ENCODE measurements around the gene SFT2D2. TPM values are rescaled to one million over a fixed set of nuclear protein-coding genes. Genes with fewer than 3 reads are reported as not detected.

The SFT2D2 gene
- total and polyA plus RNA-seq, 2 of the 8 experiments (the other 6 are each of a cell fraction or from before 2014, with no cell fraction given), result 9.0 to 29.0 TPM

DNA sequence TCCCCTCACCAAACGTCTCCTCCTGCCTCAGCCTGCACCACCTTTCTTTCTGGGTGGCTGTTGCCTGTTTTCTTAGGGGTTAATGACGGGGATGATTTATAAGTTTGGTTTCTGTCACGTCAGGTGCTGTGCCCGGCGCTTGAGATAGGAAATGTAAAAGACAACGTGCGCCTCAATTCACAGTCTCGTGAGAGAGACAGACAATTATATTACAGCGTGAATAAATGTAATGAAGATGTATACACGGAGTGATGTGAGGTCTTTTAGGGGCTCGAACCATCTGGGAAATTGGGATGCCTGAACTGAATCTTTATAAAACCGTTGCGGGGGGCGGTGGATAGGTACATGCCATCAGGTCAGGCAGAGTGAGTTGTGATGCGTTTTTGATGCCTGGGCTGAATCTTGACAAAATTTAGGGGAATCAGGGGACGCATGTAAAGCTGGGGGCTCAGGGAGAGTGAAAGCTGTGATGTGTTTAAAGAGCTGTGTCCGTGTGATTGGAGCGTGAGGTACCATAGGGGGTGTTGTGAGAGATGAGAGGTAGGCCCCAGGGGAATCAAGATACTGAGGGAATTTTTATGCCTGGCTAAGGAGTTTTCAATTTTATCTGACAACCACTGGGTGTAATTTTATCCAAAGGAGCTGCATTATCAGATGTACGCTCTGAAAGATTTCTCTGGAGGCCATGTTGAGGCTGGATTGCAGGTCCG is 46.2 kb upstream of the SFT2D2 start:
- Histone ChIP-seq H3K79me1 (ENCODE audit: low read depth, low read length) (0 out of 2 replicates have a peak, but pooled peaks cover 2% of the 10 kb centered on the region), H3K9me3 (ENCODE audit: insufficient read depth in 2 of 2, low read depth in 1 of 2, low read length in 1 of 2) (no peaks in the 10 kb centered on the region), H2BK12ac (ENCODE audit: low read depth, low read length) (no peak overlapping the region), H2BK5ac (ENCODE audit: low read depth, low read length) (no peak overlapping the region), H4K8ac (ENCODE audit: extremely low read depth, insufficient read depth, low read length) (no peak overlapping the region), H4K5ac (ENCODE audit: insufficient read length, low read depth, low read length) (no peak overlapping the region), H3K36me3 (ENCODE audit: control insufficient read depth in 2 of 4, insufficient read depth in 4 of 4, low read length in 3 of 4) (no peaks in the 10 kb centered on the region; a peak in 1 of 8 replicates), H4K91ac (replicated peaks; ENCODE audit: insufficient read length, low read length) (no peak overlapping the region), H3K23me2 (ENCODE audit: low read depth, low read length) (peaks cover 6% of the 10 kb centered on the region; the same call in 1 of the 2 replicates), H3K27me3 (replicated peaks in 1 of 4; ENCODE audit: control insufficient read depth in 3 of 4, extremely low read depth in 1 of 4, insufficient read depth in 3 of 4, low read length in 3 of 4) (no peaks in the 10 kb centered on the region), H2BK15ac (ENCODE audit: low read length) (no peak overlapping the region), H2AFZ (ENCODE audit: low read length) (0 out of 2 replicates have a peak overlapping the region, but pooled peaks have one; percentile 14), H4K20me1 (replicated peaks in 1 of 2; ENCODE audit: control insufficient read depth in 1 of 2, insufficient read depth in 2 of 2, low read length in 2 of 2) (no peaks in the 10 kb centered on the region), H3K4ac (replicated peaks; ENCODE audit: insufficient read length, low read depth, low read length) (no peak overlapping the region), H3K14ac (ENCODE audit: insufficient read length) (no peak overlapping the region), H2BK20ac (ENCODE audit: low read length) (no peak overlapping the region), H3K4me1 (replicated peaks in 1 of 4; ENCODE audit: control insufficient read depth in 3 of 4, insufficient read depth in 4 of 4, low read length in 3 of 4) (peaks cover 0 to 3% (median 0%) of the 10 kb centered on the region in 4 experiments; a peak in 2 of 7 replicates), H3K27ac (ENCODE audit: low read depth, low read length) (peak overlapping the region; percentile 73; the same call in 1 of the 2 replicates), H3K4me3 (ENCODE audit: extremely low read depth in 1 of 4, insufficient read depth in 2 of 4, low read depth in 3 of 4, low read length in 4 of 4) (peak overlapping the region; percentile 51 to 96 (median 86)), H2BK120ac (replicated peaks; ENCODE audit: low read depth, low read length) (no peak overlapping the region), H3K9ac (replicated peaks in 1 of 4; ENCODE audit: extremely low read depth in 1 of 4, low read depth in 3 of 4, low read length in 3 of 4) (peak overlapping the region; percentile 44 to 75 (median 64)), H3K23ac (ENCODE audit: insufficient read length) (no peak overlapping the region), H2AK5ac (ENCODE audit: low read depth, low read length) (no peak overlapping the region), H3K18ac (ENCODE audit: extremely low read depth, low read length) (no peak overlapping the region), H3K4me2 (ENCODE audit: insufficient read depth in 1 of 2, low read depth in 2 of 2, low read length in 2 of 2) (peak overlapping the region; percentile 73 to 99), H3K79me2 (ENCODE audit: control insufficient read depth in 1 of 2, insufficient read depth in 2 of 2, low read length in 2 of 2) (peaks cover 0 to 21% of the 10 kb centered on the region in 2 experiments; a peak in 2 of 4 replicates), H3K56ac (replicated peaks; ENCODE audit: insufficient read length, low read depth, low read length) (no peak overlapping the region)
- 13% methylated on average over 20 of the region's 20 CpGs; no CpG with 5 or more reads in 1 of the 2 experiments for WGBS, 2 experiments (ENCODE audit: extremely low coverage in 1 of 2, insufficient coverage in 1 of 2, insufficient read length in 1 of 2, insufficient replicate concordance in 2 of 2, low coverage in 1 of 2, low lambda C conversion rate in 2 of 2, missing lambda C conversion rate in 1 of 2)
- FAIRE-seq (no peak), DNase-seq (ENCODE audit: low read depth in 1 of 2, low spot score in 2 of 2) (no peak)
- CTCF ChIA-PET (ENCODE audit: partially characterized antibody), result interaction anchor here (0.6 to 1.5 kb wide), 6 partner anchors 9 to 1373 kb away, joined by 3 to 8 read pairs (median 4); no protein-coding TSS in a partner anchor
- POLR2A ChIA-PET (ENCODE audit: partially characterized antibody), result interaction anchor here (0.5 to 1.3 kb wide), 3 partner anchors 46 to 643 kb away, joined by 3 to 6 read pairs (median 3); partner anchors contain the start of gene SFT2D2
- no peak for TF ChIP-seq GABPA (IDR thresholded peaks at IDR 0.05; ENCODE audit: borderline replicate concordance, insufficient read depth, low read length)
- TF ChIP-seq SIN3A (conservative IDR thresholded peaks at IDR 0.05 in 1 of 2, IDR thresholded peaks at IDR 0.05 in 1 of 2; ENCODE audit: low read depth in 1 of 2, low read length in 2 of 2), result peak in 1 of 2 experiments; percentile 85; a peak in 1 of 4 replicates

All from H1 (cell line).